ENCODE data around the gene SLC38A10.

GRCh38 chr17:81236784-81237183 is 58.3 kb downstream of the SLC38A10 start:
- TF ChIP-seq EZH2 (IDR thresholded peaks at IDR 0.05; ENCODE audit: insufficient read depth, poor library complexity, severe bottlenecking) (no peak), EZH2phosphoT487 (IDR thresholded peaks at IDR 0.05; ENCODE audit: insufficient read depth, low read depth) (no peak)
